HG02885 (cell line): ENCODE results near the gene GNA12.
"Not testable (repeated sequence)": the region's sequence is repeated elsewhere in the genome, so short reads cannot be mapped to it uniquely, and the experiment has no call there.

Experiments used
- ATAC-seq: cut with Tn5 transposase; IDR thresholded peaks from one replicate; pipeline ENCODE4 v1.9.1; 2021; ENCODE audit warnings: mild to moderate bottlenecking; ENCODE audit not compliant: unreplicated experiment, poor library complexity

GNA12 gene

DNA sequence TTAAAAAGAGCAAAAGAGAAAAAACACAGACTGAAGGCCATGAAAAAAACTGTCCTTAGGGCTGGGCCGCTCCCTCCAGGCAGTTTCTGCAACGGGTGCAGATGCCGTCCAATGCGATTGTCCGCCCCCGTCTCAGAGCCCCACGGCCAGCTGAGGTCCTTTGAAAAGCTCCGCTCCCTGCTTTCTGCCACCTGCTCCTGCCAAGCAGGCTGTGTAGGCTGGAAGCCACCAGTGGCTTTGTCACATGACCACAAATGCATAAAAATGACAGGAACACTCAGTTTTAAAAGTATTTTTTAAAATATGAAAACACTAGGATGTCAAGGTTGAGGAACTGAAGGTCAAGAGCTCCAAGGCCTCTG, 84.4 kb downstream of the GNA12 start:
- ATAC-seq, result no peak

DNA sequence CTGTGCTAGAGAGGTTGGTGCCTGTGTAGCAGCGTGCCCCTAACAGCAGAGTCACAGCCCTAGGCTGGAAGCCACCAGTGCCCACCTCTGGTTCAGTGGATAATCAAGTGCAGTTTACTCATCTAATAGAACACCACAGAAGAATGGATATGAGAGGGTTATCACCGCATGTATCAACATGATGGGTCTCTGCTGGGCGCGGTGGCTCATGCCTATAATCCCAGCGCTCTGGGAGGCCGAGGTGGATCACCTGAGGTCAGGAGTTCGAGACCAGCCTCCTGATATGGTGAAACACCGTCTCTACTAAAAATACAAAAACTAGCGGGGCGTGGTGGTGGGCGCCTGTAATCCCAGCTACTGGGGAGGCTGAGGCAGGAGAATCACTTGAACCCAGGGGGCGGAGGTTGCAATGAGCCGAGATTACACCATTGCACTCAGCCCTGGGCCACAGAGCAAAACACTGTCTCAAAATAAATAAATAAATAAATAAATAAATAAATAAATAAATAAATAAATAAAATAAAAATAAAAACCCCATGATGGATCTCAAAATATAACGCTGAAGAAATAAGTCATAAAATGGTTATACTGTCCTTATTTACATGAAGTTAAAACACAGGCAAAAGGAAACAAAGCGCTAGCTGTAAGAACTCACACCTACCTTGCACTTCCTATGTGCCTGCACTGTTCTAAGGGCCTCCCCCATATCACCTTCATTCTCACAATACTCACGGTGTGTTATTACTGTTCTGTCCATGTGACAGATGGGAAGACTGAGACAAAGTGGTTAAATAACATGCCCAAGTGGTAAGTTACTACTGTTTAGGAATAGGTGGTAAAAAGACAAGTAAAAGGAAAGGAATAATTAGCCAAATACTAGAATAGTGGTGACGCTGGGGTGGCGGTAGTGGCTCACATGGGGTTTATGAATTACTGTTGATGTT, 85.2 kb downstream of the GNA12 start:
- ATAC-seq, result no peak

DNA sequence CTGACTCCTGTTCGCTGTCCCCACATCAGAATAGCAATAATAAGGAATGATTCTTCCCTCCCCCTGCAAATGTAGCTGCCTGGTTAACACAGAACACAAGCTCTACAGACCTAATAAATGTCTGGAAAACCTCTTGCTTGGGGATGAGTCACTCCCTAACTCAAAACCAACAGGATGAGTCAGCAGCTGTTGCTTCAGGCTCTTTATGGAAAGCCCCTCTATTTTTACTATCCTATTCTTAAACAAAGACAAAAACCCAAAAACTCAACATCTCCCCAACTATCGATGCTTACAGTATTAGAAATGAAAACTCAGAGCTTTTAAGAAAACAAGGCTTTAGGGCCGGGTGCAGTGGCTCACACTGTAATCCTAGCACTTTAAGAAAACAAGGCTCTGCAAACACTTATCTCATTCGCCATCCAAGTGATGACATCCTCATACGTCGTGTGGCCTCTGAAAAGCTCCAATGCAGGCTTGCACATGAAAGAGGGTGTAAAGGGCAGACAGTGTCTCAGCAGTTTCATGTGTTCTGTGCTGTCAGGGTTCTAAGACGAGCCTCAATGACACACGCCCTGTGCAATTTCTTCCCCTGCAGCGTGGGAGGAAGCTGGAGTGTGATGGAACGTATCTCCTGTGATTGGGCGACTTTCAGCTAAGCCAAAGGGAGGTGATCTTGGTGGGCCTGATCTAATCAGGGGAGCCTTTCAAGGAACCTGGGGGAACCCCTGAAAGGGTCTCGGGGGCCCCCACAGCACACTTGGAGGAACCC, 86.0 kb downstream of the GNA12 start:
- peak; percentile 85 for ATAC-seq

DNA sequence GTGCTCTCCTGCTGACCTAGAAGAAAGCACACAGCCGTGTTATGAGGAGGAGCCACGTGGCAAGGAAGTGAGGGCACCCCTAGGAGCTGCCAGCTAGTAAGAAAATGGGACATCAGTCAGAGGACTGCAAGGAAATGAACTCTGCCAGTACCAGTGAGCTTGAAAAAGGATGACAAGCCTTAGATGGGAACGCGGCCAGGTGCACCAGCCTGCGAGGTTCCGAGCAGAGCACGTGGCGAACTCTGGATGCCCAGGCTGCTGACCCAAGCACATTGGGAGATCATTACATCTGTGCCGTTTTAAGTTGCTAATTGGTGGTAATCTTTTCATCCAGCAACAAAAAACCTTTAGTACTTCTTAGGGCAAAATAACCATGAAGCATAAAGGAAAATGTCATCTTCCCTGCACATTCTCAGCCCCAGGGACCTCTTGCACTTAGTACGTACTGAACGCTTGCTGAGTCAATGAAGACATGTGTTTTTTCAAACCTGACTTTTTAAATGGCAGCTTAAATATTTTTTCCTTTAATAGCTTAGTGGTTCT, 86.7 kb downstream of the GNA12 start:
- peak; percentile 3 for ATAC-seq

DNA sequence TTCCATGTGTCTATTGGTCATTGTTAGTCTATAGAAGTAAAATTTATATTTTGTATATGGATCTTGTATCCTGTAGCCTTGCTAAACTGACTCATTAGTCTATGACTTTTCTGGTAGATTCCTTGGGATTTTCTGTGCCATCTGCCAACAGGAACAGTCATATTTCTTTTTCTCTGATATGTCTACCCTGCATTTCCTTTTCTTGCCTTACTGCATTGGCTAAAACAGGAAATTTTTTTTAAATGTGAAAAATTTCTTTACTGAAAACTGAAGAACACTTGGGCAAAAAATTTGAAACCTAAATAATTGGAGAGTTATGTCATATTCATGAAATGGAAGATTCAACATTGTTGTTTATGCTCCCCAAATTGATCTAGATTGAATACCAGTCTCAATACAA, 88.6 kb downstream of the GNA12 start:
- no peak for ATAC-seq

DNA sequence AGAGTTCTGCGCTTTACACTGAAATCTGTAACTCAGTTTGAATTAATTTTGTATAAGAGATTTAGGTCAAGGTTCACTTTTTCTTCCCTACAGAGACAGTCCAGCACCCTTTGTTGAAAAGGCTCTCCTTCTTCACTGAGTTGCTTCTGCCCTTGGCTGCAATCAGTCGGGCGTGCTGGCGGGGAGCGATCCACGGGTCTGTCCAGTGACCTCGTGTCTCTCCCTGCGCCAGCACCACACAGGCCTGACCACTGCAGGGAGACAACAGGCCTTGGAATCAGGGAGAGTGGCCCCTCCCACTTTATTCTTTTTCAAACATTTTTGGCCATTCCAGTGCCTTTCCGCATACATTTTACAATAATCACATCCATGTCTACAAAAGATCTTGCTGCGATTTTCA, 89.2 kb downstream of the GNA12 start:
- ATAC-seq, result no peak

DNA sequence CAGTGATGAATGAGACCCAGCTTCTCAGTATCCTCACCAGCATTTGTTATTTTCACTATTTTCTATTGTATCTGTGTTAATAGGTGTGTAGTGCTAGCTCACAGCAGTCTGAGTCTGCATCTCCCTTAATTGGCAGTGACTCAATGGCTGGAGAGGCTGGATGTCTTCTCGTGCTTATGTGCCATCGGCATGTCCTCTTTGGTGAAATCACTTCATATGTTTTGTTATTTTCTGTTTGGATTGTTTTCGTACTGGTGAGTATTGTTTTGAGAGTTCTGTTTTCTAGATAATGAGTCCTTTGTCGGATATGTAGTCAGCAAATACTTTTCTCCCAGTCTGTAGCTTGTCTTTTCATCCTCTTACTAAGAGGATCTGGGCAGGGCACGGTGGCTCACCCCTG, 90.0 kb downstream of the GNA12 start:
- no peak for ATAC-seq

DNA sequence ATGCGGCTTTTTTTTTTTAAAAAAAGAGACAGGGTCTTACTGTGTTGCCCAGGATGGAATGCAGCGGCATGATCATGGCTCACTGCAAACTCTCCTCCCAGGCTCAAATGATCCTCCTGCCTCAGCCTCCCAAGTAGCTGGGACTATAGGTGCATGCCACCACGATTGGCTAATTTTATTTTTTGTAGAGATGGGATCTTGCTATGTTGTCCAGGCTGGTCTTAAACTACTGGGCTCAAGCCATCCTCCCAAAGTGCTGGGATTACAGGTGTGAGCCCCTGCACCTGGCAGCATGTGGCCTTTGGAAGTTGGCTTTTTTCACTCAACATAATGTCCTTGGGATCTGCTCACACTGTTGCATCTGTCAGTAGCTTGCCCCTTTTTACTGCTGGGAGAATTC, 91.0 kb downstream of the GNA12 start:
- ATAC-seq, result no peak

DNA sequence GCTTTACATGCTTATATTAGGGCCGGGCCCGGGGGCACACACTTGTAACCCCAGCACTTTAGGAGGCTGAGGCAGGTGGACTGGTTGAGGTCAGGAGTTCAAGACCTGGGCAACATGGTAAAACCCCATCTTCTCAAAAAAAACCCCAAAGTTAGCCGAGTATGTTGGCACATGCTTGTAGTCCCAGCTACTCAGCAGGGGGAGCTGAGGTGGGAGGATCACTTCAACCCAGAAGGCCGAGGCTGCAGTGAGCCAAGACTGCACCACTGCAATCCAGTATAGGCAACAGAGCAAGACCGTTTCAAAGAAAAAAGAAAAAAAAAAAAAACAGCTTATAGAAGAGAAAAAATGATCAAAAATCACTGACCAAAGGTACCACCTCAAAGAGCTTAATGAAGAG, 93.0 kb downstream of the GNA12 start:
- no peak for ATAC-seq

DNA sequence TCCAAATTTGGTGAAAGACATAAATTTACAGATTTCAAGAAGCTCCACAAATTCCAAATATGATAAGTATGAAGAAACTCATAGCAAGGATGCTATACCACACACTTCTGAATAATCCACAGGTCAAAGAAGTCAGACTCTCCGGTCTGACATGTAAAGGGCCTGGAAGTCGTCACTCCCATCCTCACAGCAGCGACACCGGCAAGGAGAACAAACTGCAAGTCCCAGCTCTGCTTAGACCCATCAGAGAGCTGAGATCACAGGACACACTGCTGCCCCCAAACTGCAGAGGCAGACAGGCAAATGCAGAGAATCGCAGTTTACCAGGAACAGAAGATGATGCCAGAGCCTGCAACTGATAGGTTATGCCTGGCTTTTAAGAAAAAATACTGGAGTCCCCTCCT, 94.1 kb downstream of the GNA12 start:
- no peak for ATAC-seq

DNA sequence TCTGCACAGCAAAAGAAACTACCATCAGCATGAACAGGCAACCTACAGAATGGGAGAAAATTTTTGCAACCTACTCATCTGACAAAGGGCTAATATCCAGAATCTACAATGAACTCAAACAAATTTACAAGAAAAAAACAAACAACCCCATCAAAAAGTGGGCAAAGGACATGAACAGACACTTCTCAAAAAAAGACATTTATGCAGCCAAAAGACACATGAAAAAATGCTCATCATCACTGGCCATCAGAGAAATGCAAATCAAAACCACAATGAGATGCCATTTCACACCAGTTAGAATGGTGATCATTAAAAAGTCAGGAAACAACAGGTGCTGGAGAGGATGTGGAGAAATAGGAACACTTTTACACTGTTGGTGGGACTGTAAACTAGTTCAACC, 95.4 kb downstream of the GNA12 start:
- ATAC-seq, result not testable (repeated sequence)

DNA sequence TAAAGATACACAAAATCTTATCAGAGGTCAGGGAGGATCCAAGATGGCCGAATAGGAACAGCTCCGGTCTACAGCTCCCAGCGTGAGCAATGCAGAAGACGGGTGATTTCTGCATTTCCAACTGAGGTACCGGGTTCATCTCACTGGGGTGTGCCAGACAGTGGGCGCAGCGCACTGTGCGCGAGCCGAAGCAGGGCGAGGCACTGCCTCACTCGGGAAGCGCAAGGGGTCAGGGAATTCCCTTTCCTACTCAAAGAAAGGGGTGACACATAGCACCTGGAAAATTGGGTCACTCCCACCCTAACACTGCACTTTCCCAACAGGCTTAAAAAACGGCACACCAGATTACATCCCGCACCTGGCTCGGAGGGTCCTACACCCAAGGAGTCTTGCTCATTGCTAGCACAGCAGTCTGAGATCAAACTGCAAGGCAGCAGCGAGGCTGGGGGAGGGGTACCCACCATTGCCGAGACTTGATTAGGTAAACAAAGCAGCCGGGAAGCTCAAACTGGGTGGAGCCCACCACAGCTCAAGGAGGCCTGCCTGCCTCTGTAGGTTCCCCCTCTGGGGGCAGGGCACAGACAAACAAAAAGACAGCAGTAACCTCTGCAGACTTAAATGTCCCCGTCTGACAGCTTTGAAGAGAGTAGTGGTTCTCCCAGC, 100.5 kb downstream of the GNA12 start:
- ATAC-seq, result not testable (repeated sequence)

DNA sequence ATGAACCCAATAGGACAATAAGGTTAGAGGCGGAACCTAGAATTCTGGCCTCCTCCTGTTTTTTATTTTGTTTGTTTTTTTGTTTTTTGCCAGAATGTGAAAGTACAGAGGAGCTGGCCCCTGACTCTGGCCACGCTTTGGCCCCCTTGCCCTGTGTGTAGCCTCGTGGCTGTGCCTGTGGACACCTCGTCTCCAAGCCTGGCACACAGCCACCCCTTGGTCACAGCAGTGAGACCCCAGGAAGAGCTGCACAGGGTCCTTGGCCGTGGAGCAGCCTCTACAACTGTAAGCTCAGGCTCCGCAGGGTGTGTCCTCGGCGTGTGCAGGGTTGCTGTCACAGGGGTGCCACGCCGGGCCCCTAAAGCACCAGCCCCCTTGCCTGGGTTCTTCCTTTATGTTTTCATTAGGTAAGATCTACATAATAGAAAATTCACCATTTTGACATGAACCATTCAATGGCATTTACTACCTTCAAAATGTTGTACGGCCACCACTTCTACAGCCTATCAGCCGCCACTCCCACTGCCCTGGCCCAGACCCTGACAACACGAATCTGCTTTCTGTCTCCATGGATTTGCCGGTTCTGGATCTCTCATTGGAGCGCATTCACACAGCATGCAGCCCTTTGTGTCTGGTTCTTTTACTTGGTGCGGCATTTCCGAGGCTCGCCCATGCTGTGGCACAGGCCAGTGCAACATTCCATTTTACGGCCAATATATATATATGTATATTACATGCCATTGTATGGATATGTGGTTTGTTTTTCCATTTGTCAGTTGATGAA, 105.2 kb downstream of the GNA12 start:
- ATAC-seq, result no peak

DNA sequence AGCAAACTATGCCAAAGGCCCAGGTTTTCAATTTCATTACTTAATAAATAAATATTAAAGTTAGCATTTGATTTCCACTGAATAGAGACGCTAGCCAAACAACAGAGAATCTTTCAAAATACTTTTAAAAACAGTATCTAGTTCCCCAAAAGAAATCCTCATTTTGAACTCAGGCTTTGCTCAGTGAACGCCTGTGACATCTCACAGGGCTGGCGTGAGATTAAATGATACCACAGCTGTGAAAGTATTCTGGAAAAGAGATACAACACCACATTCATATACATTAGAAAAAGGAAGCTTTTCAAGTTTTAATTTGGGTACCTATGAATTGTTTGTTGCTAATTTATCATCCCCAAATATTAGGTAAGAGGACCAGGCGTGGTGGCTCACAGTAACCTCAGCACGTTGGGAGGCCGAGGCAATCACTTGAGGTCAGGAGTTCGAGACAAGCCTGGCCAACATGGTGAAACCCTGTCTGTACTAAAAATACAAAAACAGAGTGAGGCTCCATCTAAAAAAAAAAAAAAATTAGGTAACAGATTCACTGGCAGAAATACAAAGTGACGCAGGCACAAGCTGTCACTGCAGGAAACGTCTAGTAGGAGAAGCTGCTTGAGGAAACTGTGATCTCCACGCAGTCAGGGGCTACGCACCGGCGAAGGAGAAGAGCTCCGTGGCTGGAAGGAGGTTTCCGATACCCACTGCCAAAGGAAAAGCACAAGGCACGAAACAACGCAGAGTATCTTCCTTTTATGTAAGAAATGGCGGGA, 106.2 kb downstream of the GNA12 start:
- ATAC-seq, result no peak

DNA sequence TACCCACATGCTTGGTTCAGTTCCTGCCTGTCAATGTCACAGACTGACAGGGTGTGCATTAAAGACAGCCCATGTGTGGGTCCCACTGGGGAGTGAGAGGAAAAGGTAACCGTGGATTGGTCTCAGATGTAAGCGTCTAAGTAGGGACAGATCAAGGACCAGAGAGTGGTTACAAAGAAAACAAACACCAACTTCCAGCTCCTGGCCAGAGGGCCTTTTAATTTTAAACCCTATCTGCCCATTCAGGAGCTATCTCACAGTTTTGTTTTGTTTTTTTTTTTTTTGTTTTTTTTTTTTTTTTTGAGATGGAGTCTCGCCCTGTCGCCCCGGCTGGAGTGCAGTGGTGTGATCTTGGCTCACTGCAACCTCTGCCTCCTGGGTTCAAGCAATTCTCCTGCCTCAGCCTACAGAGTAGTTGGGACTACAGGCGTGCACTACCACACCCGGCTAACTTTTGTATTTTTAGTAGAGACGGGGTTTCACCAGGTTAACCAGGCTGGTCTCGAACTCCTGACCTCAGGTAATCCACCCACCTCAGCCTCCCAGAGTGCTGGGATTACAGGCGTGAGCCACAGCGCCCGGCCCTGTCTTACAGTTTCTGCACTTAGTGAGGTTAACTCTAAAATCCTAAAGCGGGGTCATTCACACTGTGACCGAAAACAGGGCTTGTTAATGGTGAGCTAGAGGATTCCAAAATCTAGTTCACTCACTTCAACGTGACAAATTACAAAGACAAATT, 106.9 kb downstream of the GNA12 start:
- not testable (repeated sequence) for ATAC-seq

DNA sequence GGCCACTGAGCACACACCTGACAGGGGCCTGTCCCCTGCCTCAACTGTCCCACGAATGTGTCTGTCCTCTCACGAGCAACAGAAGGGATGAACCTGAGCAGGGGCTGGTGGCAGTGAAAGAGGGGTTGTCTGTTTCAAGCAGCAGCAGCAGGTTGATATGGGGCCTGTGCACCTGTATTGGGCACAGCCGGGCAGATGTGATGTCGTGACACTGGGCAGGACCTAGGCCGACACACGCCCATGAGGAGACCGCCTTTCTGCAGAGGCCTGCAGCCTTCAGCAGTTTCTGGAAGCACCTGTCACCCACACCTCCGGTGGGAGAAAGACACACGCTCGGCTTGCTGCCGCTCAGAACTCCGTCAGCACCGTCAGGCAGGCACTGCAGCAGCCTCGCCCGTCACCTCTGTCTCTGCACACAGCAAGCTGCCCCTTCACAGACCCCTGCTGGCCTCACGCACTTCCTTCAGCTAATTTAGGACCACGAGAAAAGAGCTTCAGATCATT, 107.6 kb downstream of the GNA12 start:
- ATAC-seq, result no peak

DNA sequence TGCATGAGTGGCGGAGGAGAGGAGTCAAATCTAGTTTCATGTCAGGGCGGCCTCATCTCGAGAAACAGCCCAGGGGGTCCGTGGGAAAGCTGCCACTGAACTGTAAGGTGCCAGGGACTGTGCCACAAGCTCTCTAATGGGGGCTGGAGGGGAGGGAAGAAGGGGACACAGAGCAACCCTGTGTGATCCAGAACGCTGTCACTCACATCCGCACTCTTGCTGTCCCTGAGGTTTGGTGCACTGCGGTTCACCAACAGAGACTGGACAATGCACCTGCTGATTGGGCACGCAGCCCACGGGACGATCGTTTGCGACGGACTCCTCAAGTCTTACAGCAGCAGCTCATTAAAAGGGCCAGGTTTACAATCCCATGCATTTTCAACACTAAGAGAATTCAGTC, 108.4 kb downstream of the GNA12 start:
- ATAC-seq, result no peak

DNA sequence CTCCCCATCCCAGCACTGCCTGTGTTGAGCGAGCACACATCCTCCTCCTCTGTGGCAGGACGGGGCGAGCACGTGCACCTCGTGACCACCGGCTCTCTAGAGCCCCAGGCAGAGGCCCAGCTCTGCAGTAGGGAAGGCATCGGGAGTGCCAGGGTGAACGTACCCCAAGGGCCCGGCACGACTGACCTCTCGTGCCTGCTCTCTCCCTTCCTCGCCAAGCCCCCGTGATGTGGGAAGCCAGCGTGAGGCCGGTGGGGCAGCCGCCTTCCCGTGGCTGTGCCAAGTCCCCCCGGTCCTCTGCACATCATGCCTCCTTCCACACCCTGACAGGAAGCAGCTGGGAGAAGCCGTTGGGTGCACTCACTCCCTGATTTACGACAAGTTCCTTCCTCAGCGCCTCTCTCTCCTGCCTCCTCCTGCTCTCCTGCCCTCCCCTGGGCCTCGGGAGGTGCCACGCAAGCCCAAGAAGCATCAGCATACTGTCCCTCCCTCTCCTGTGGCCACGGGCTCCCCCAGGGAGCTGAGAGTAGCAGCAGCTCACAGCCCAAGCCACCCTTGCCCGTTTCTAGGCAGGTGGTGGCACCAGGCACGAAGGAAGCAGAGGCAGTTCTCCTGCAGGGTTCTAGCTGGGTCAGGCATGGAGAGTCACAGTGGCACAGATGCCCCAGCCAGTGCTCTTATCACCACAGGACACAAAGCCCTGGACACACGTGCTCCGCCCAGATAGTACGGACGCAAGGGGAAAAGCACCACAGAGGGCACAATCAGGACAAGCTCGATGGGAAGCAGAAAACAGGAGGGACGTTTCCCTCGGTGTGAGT, 109.1 kb downstream of the GNA12 start:
- ATAC-seq, result no peak
